SU-DHL-6 (cell line): Measurements from ENCODE around the gene SCYGR4.

Experiments
- H2AFZ ChIP-seq: fragments of 200-600 bp; sonication (generic); 2 replicates; pipeline ENCODE4 v1.6.1; 2014; ENCODE audit warnings: low read depth, mild to moderate bottlenecking, moderate library complexity, mixed read lengths, antibody characterized with exemption, low read length; ENCODE audit not compliant: severe bottlenecking
- H3F3A ChIP-seq: fragments of 200-600 bp; shearing (Covaris generic); 2 replicates; pipeline ENCODE4 v1.6.0; 2016; ENCODE audit warnings: antibody characterized with exemption, mild to moderate bottlenecking; ENCODE audit not compliant: insufficient read depth
- H3K27ac ChIP-seq: fragments of 200-600 bp; sonication (generic); 2 replicates; pipeline ENCODE4 v1.5.1; 2016; ENCODE audit warnings: low read depth, mild to moderate bottlenecking, low read length, moderate library complexity, mixed read lengths
- H3K27me3 ChIP-seq: fragments of 200-600 bp; sonication (generic), shearing (Covaris generic); 2 replicates; pipeline ENCODE4 v1.6.0; 2014; ENCODE audit warnings: mild to moderate bottlenecking, low read length
- H3K36me3 ChIP-seq: fragments of 200-600 bp; sonication (generic); 2 replicates; pipeline ENCODE4 v1.6.1; 2014; ENCODE audit warnings: mild to moderate bottlenecking, low read length, mixed read lengths
- H3K4me2 ChIP-seq: fragments of 300-600, 200-600 bp; shearing (Covaris generic), sonication (generic); 2 replicates; pipeline ENCODE4 v1.6.0; 2014; ENCODE audit warnings: low read length, low read depth, mild to moderate bottlenecking; ENCODE audit not compliant: poor library complexity, severe bottlenecking
- H3K4me3 ChIP-seq: fragments of 200-600 bp; sonication (generic); 2 replicates; pipeline ENCODE4 v1.5.1; 2014; ENCODE audit warnings: antibody characterized with exemption, low read length, mild to moderate bottlenecking, mixed read lengths; ENCODE audit not compliant: insufficient read depth, poor library complexity, severe bottlenecking
- H3K79me2 ChIP-seq: fragments of 200-600 bp; sonication (generic); 2 replicates; pipeline ENCODE4 v1.6.1; 2014; ENCODE audit warnings: mild to moderate bottlenecking, low read length, moderate library complexity; ENCODE audit not compliant: insufficient read depth
- H3K9ac ChIP-seq: fragments of 200-600 bp; sonication (generic); 2 replicates; pipeline ENCODE4 v1.7.0; 2014; ENCODE audit warnings: mild to moderate bottlenecking, low read length
- H3K9me2 ChIP-seq: fragments of 200-600 bp; sonication (generic); replicated peaks from 2 replicates; pipeline ENCODE4 v1.6.1; 2014; ENCODE audit warnings: low read length; ENCODE audit not compliant: insufficient read depth
- H3K9me3 ChIP-seq: fragments of 200-600 bp; sonication (generic); 2 replicates; pipeline ENCODE4 v1.6.1; 2014; ENCODE audit warnings: low read length, mixed read lengths; ENCODE audit not compliant: insufficient read depth
- H4K20me1 ChIP-seq: fragments of 200-600 bp; sonication (generic); 2 replicates; pipeline ENCODE4 v1.6.1; 2014; ENCODE audit warnings: low read depth, mild to moderate bottlenecking, antibody characterized with exemption, low read length, moderate library complexity, mixed read lengths
- CTCF ChIP-seq: fragments of 200-600 bp; sonication (generic); IDR thresholded peaks from one replicate; pipeline ENCODE4 v1.5.1; 2017; ENCODE audit warnings: antibody characterized with exemption, mild to moderate bottlenecking, low read length, moderate library complexity; ENCODE audit not compliant: insufficient read depth, poor library complexity, severe bottlenecking
- EZH2phosphoT487 ChIP-seq: fragments of 200-600 bp; sonication (generic), shearing (Covaris generic); conservative IDR thresholded peaks from 2 replicates; pipeline ENCODE4 v1.6.1; 2018; ENCODE audit warnings: mild to moderate bottlenecking, antibody characterized with exemption, low read length, moderate library complexity, mixed read lengths

SCYGR4 gene

GRCh38 chr2:227576110-227576509 lies 41.2 kb upstream of the SCYGR4 start:
- no peak for TF ChIP-seq EZH2phosphoT487
- no peak for TF ChIP-seq CTCF
- Histone ChIP-seq H3K4me2 (no peak overlapping the region), H3K9ac (no peak overlapping the region), H3K4me3 (no peak overlapping the region), H3K36me3 (no peaks in the 10 kb centered on the region), H3F3A (no peaks in the 10 kb centered on the region), H4K20me1 (no peaks in the 10 kb centered on the region), H3K9me3 (no peaks in the 10 kb centered on the region), H3K27ac (no peak overlapping the region), H3K79me2 (no peaks in the 10 kb centered on the region), H3K27me3 (no peaks in the 10 kb centered on the region), H2AFZ (no peak overlapping the region), H3K9me2 (no peaks in the 10 kb centered on the region)

GRCh38 chr2:227576812-227577211 lies 40.5 kb upstream of the SCYGR4 start:
- TF ChIP-seq CTCF = no peak
- TF ChIP-seq EZH2phosphoT487 = no peak
- Histone ChIP-seq H3K27me3 (no peaks in the 10 kb centered on the region), H3K9me2 (no peaks in the 10 kb centered on the region), H3K79me2 (no peaks in the 10 kb centered on the region), H4K20me1 (no peaks in the 10 kb centered on the region), H3F3A (no peaks in the 10 kb centered on the region), H3K27ac (no peak overlapping the region), H3K4me2 (no peak overlapping the region), H3K9me3 (no peaks in the 10 kb centered on the region), H3K36me3 (no peaks in the 10 kb centered on the region), H3K9ac (no peak overlapping the region), H2AFZ (no peak overlapping the region), H3K4me3 (no peak overlapping the region)

GRCh38 chr2:227577555-227577954 lies 39.7 kb upstream of the SCYGR4 start:
- Histone ChIP-seq H3K4me3 (no peak overlapping the region), H3K4me2 (no peak overlapping the region), H3K9me2 (no peaks in the 10 kb centered on the region), H4K20me1 (no peaks in the 10 kb centered on the region), H3K36me3 (no peaks in the 10 kb centered on the region), H3F3A (no peaks in the 10 kb centered on the region), H3K9me3 (no peaks in the 10 kb centered on the region), H2AFZ (no peak overlapping the region), H3K79me2 (no peaks in the 10 kb centered on the region), H3K27me3 (no peaks in the 10 kb centered on the region), H3K27ac (no peak overlapping the region), H3K9ac (no peak overlapping the region)
- no peak for TF ChIP-seq EZH2phosphoT487
- TF ChIP-seq CTCF = no peak
